Measurements from ENCODE around the gene TRANK1. TPM values are rescaled to one million over a fixed set of nuclear protein-coding genes. Genes with fewer than 3 reads are reported as not detected.

The TRANK1 gene
- total RNA-seq, 1 donor from 2014 or later: 24.9 TPM

GRCh38 chr3:36820083-36820482, 124.8 kb downstream of the TRANK1 start:
- Mint-ChIP-seq H3K9me3 (ENCODE audit: unreplicated experiment) (no peaks in the 10 kb centered on the region), H3K27me3 (ENCODE audit: unreplicated experiment) (peaks cover 3% of the 10 kb centered on the region), H3K4me3 (ENCODE audit: unreplicated experiment) (no peak overlapping the region), H3K36me3 (ENCODE audit: unreplicated experiment) (no peaks in the 10 kb centered on the region), H3K27ac (ENCODE audit: unreplicated experiment) (no peak overlapping the region), H3K4me1 (ENCODE audit: unreplicated experiment) (no peaks in the 10 kb centered on the region)
- TF ChIP-seq, protein P1, sequence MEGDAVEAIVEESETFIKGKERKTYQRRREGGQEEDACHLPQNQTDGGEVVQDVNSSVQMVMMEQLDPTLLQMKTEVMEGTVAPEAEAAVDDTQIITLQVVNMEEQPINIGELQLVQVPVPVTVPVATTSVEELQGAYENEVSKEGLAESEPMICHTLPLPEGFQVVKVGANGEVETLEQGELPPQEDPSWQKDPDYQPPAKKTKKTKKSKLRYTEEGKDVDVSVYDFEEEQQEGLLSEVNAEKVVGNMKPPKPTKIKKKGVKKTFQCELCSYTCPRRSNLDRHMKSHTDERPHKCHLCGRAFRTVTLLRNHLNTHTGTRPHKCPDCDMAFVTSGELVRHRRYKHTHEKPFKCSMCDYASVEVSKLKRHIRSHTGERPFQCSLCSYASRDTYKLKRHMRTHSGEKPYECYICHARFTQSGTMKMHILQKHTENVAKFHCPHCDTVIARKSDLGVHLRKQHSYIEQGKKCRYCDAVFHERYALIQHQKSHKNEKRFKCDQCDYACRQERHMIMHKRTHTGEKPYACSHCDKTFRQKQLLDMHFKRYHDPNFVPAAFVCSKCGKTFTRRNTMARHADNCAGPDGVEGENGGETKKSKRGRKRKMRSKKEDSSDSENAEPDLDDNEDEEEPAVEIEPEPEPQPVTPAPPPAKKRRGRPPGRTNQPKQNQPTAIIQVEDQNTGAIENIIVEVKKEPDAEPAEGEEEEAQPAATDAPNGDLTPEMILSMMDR (IDR thresholded peaks at IDR 0.05): no peak
- peak; percentile 15 for DNase-seq (ENCODE audit: extremely low spot score, unreplicated experiment)

- Mint-ChIP-seq H3K9me3 (ENCODE audit: unreplicated experiment) (no peaks in the 10 kb centered on the region), H3K27me3 (ENCODE audit: unreplicated experiment) (peaks cover 9% of the 10 kb centered on the region), H3K4me3 (ENCODE audit: unreplicated experiment) (no peak overlapping the region), H3K27ac (ENCODE audit: unreplicated experiment) (no peak overlapping the region), H3K4me1 (ENCODE audit: unreplicated experiment) (no peaks in the 10 kb centered on the region), H3K36me3 (ENCODE audit: unreplicated experiment) (no peaks in the 10 kb centered on the region)
- TF ChIP-seq, protein P1 (IDR thresholded peaks at IDR 0.05): no peak
- DNase-seq (ENCODE audit: extremely low spot score, unreplicated experiment): peak; percentile 53
Observed at GRCh38 chr3:36817806-36818533, 126.9 kb downstream of the TRANK1 start.

DNA sequence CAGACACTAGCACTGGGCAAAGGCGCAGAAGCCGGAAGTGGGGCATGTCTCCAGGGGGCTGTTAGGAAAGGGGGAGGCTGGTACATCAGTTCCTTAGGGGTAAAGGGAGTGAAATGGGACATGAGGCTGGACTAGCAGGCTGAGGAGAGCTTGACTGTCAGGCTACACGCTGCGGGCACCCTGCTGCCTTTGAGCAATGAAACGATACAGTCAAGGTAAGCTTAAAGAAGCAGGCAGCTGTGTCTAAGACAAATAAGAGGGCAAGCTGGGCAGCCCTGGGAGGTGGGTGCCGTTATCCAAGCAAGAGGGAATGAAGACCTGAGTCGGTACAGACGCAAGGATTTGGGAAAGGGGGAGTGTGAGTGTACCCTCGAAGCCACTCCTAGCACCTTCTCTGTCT, 129.5 kb downstream of the TRANK1 start:
- Mint-ChIP-seq H3K27me3 (ENCODE audit: unreplicated experiment) (peaks cover 9% of the 10 kb centered on the region), H3K27ac (ENCODE audit: unreplicated experiment) (no peak overlapping the region), H3K4me3 (ENCODE audit: unreplicated experiment) (no peak overlapping the region), H3K9me3 (ENCODE audit: unreplicated experiment) (no peaks in the 10 kb centered on the region), H3K36me3 (ENCODE audit: unreplicated experiment) (no peaks in the 10 kb centered on the region), H3K4me1 (ENCODE audit: unreplicated experiment) (no peaks in the 10 kb centered on the region)
- peak; percentile 76 for DNase-seq (ENCODE audit: extremely low spot score, unreplicated experiment)
- TF ChIP-seq, protein P1 (IDR thresholded peaks at IDR 0.05): no peak

DNA sequence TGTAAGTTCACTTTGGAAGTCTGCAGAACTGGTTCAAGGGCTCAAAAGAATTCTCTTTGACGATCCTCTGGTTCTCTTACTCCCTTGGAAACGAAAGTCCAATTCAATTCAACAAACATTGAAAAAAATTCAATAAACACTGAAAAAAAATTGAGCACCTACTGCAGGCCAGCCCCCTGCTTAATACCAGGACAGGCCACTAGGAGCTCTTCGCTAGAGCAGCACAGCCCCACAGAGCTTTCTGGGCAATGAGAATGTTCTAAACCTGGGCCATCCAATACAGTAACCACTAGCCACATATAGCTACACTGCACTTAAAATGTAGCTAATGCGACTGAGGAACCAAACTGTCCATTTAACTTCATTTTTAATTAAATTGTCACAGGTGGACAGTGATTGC, 130.1 kb downstream of the TRANK1 start:
- Mint-ChIP-seq H3K4me1 (ENCODE audit: unreplicated experiment) (no peaks in the 10 kb centered on the region), H3K27me3 (ENCODE audit: unreplicated experiment) (peaks cover 10% of the 10 kb centered on the region), H3K4me3 (ENCODE audit: unreplicated experiment) (no peak overlapping the region), H3K27ac (ENCODE audit: unreplicated experiment) (no peak overlapping the region), H3K36me3 (ENCODE audit: unreplicated experiment) (no peaks in the 10 kb centered on the region), H3K9me3 (ENCODE audit: unreplicated experiment) (no peaks in the 10 kb centered on the region)
- TF ChIP-seq, protein P1 (IDR thresholded peaks at IDR 0.05): no peak
- peak; percentile 17 for DNase-seq (ENCODE audit: extremely low spot score, unreplicated experiment)

DNA sequence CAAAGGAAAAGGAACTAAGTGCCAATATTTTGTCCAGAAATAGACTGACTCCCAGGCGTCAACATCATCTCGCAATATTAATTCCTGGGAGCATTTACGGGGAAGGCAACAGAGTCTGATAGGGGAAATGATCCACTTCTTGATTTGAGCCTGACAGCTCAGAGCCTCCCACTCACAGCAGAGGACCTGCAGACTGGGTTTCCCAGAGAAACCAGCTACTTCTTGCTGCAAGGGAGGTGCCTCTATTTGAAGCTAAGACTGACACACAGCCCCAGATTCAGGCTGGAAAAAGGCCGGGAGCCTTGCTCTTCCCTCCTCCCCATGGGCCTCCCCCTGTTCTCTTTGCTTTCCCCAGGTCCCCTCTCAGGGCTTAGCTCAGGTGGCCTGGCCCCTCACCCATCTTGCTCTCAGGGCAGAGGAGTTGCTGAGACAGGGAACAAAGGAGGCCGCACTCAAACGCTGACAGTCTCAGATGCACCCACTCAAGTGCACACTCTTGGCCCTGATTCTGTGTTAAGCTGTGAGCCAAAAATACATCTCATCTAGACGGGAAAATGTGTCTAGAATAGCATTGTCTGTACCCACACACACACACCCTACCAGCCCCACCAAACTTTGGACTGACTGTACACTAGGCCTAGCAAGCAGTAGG, 130.7 kb downstream of the TRANK1 start:
- no peak overlapping the region for H3K27ac Mint-ChIP-seq (ENCODE audit: unreplicated experiment)

More for the DNA sequence above, 130.7 kb downstream of the TRANK1 start:
- Mint-ChIP-seq H3K9me3 (ENCODE audit: unreplicated experiment) (no peaks in the 10 kb centered on the region), H3K4me1 (ENCODE audit: unreplicated experiment) (no peaks in the 10 kb centered on the region), H3K27me3 (ENCODE audit: unreplicated experiment) (peaks cover 11% of the 10 kb centered on the region), H3K36me3 (ENCODE audit: unreplicated experiment) (no peaks in the 10 kb centered on the region), H3K4me3 (ENCODE audit: unreplicated experiment) (no peak overlapping the region)
- DNase-seq (ENCODE audit: extremely low spot score, unreplicated experiment): peak; percentile 74
- TF ChIP-seq, protein P1 (IDR thresholded peaks at IDR 0.05): no peak

All from osteocyte (in vitro differentiated cells).